Measurements from ENCODE around the gene CACNA1D. TPM values are rescaled to one million over a fixed set of nuclear protein-coding genes. Genes with fewer than 3 reads are reported as not detected.

The CACNA1D gene
- total RNA-seq, 1 experiment from 2014 or later: 1.1 TPM

GRCh38 chr3:53859178-53859577 is 364.8 kb downstream of the CACNA1D start:
- no peak overlapping the region for H3K4me3 ChIP-seq (replicated peaks in 1 of 2; ENCODE audit: low read depth in 1 of 2, low read length in 2 of 2)
- H3K4me2 ChIP-seq (ENCODE audit: low read length): no peak overlapping the region
- TF ChIP-seq TCF7L2 (IDR thresholded peaks at IDR 0.05; ENCODE audit: borderline replicate concordance, extremely low read depth, insufficient read depth, insufficient read length) (no peak), JUND (IDR thresholded peaks at IDR 0.05) (no peak), FOSL1 (IDR thresholded peaks at IDR 0.05; ENCODE audit: low read depth) (no peak), ZNF274 (IDR thresholded peaks at IDR 0.05; ENCODE audit: low read depth, low read length) (no peak), ELF1 (IDR thresholded peaks at IDR 0.05; ENCODE audit: borderline replicate concordance, low read depth) (no peak)
- no peaks in the 10 kb centered on the region for H3K79me2 ChIP-seq (ENCODE audit: insufficient read depth, low read length)
- no peaks in the 10 kb centered on the region for H3K9me3 ChIP-seq (ENCODE audit: control insufficient read depth in 1 of 2, insufficient read depth in 1 of 2, low read depth in 1 of 2, low read length in 2 of 2)
- POLR2A ChIA-PET: no interaction called here
- H2AFZ ChIP-seq (ENCODE audit: low read depth, low read length, poor library complexity, severe bottlenecking): no peak overlapping the region
- H3K9ac ChIP-seq (ENCODE audit: low read length): no peak overlapping the region
- RAD21 ChIA-PET (ENCODE audit: low non-redundant PET in 1 of 2, low total read pairs in 2 of 2, uncharacterized antibody in 2 of 2, unreplicated experiment in 2 of 2): no interaction called here
- no peaks in the 10 kb centered on the region for H3K4me1 ChIP-seq (ENCODE audit: control insufficient read depth in 1 of 2, insufficient read depth in 2 of 2, low read length in 2 of 2)
- ATAC-seq (no peak), DNase-seq (ENCODE audit: low read depth, low spot score) (no peak)
- H3K36me3 ChIP-seq (ENCODE audit: control insufficient read depth in 1 of 2, insufficient read depth in 2 of 2, low read length in 2 of 2): peaks cover 0 to 13% of the 10 kb centered on the region in 2 experiments; a peak in 2 of 4 replicates
- H3K27ac ChIP-seq (ENCODE audit: low read depth, low read length): no peak overlapping the region
- no peaks in the 10 kb centered on the region for H3K27me3 ChIP-seq (ENCODE audit: insufficient read depth, low read length)
- no TSS peak for BruUV-seq (replicated peaks)
- CTCF ChIA-PET: interaction anchor here (0.7 kb wide), 1 partner anchor 12 kb away, joined by 3 read pairs; no protein-coding TSS in a partner anchor
- intact Hi-C loops (cut with micrococcal nuclease): no loop called here
- no peaks in the 10 kb centered on the region for H3K9me2 ChIP-seq (ENCODE audit: insufficient read depth)
- no peaks in the 10 kb centered on the region for H4K20me1 ChIP-seq (ENCODE audit: insufficient read depth)

- POLR2A ChIA-PET: no interaction called here
- CTCF ChIA-PET: no interaction called here
Observed at GRCh38 chr3:53860196-53860595, 365.8 kb downstream of the CACNA1D start.

More at GRCh38 chr3:53860196-53860595, 365.8 kb downstream of the CACNA1D start:
- Histone ChIP-seq H3K9me3 (ENCODE audit: control insufficient read depth in 1 of 2, insufficient read depth in 1 of 2, low read depth in 1 of 2, low read length in 2 of 2) (no peaks in the 10 kb centered on the region), H3K27ac (ENCODE audit: low read depth, low read length) (no peak overlapping the region), H3K9me2 (ENCODE audit: insufficient read depth) (no peaks in the 10 kb centered on the region), H3K4me3 (replicated peaks in 1 of 2; ENCODE audit: low read depth in 1 of 2, low read length in 2 of 2) (no peak overlapping the region), H3K9ac (ENCODE audit: low read length) (no peak overlapping the region), H3K36me3 (ENCODE audit: control insufficient read depth in 1 of 2, insufficient read depth in 2 of 2, low read length in 2 of 2) (peaks cover 4 to 13% of the 10 kb centered on the region in 2 experiments; a peak in 2 of 4 replicates), H3K79me2 (ENCODE audit: insufficient read depth, low read length) (no peaks in the 10 kb centered on the region), H3K4me2 (ENCODE audit: low read length) (no peak overlapping the region), H3K4me1 (ENCODE audit: control insufficient read depth in 1 of 2, insufficient read depth in 2 of 2, low read length in 2 of 2) (no peaks in the 10 kb centered on the region), H4K20me1 (ENCODE audit: insufficient read depth) (no peaks in the 10 kb centered on the region), H2AFZ (ENCODE audit: low read depth, low read length, poor library complexity, severe bottlenecking) (no peak overlapping the region), H3K27me3 (ENCODE audit: insufficient read depth, low read length) (no peaks in the 10 kb centered on the region)
- ATAC-seq: no peak
- no peak for DNase-seq (ENCODE audit: low read depth, low spot score)
- TF ChIP-seq SP1 (IDR thresholded peaks at IDR 0.05; ENCODE audit: low read depth): no peak
- TF ChIP-seq ZBTB33 (IDR thresholded peaks at IDR 0.05; ENCODE audit: extremely low read depth, insufficient replicate concordance, low read length): no peak
- no peak for TF ChIP-seq JUND (IDR thresholded peaks at IDR 0.05)
- no peak for TF ChIP-seq RAD21 (IDR thresholded peaks at IDR 0.05; ENCODE audit: low read depth)
- no peak for TF ChIP-seq ZNF274 (IDR thresholded peaks at IDR 0.05; ENCODE audit: low read depth, low read length)
- TF ChIP-seq CTCF (IDR thresholded peaks at IDR 0.05 in 2 of 3, conservative IDR thresholded peaks at IDR 0.05 in 1 of 3; ENCODE audit: borderline replicate concordance in 1 of 3, insufficient read depth in 1 of 3, low read depth in 2 of 3, low read length in 2 of 3): no peak
- no peak for TF ChIP-seq SIN3A (IDR thresholded peaks at IDR 0.05; ENCODE audit: low read depth)
- TF ChIP-seq ATF3 (IDR thresholded peaks at IDR 0.05): no peak
- TF ChIP-seq SRF (IDR thresholded peaks at IDR 0.05; ENCODE audit: low read depth): no peak
- no TSS peak for BruUV-seq (replicated peaks)
- RAD21 ChIA-PET (ENCODE audit: low non-redundant PET in 1 of 2, low total read pairs in 2 of 2, uncharacterized antibody in 2 of 2, unreplicated experiment in 2 of 2): no interaction called here
- intact Hi-C loops (cut with micrococcal nuclease): no loop called here

Data from HCT116 (cell line).